Osteocyte (in vitro differentiated cells): ENCODE results near the gene ENG. TPM values are rescaled to one million over a fixed set of nuclear protein-coding genes. Genes with fewer than 3 reads are reported as not detected.
"Not testable (repeated sequence)": the region's sequence is repeated elsewhere in the genome, so short reads cannot be mapped to it uniquely, and the experiment has no call there.

Experiments
- DNase-seq: peaks from one replicate; pipeline ENCODE4 v3.0.0; 2021; ENCODE audit warnings: mixed read lengths; ENCODE audit not compliant: unreplicated experiment; ENCODE audit errors: extremely low spot score
- H3K27ac Mint-ChIP-seq: one replicate; pipeline ENCODE4 v1.8.0; 2021; ENCODE audit warnings: mild to moderate bottlenecking, mixed read lengths; ENCODE audit not compliant: unreplicated experiment
- H3K27me3 Mint-ChIP-seq: one replicate; pipeline ENCODE4 v1.8.0; 2021; ENCODE audit warnings: mixed read lengths; ENCODE audit not compliant: unreplicated experiment
- H3K36me3 Mint-ChIP-seq: one replicate; pipeline ENCODE4 v1.8.0; 2021; ENCODE audit warnings: mixed read lengths; ENCODE audit not compliant: unreplicated experiment
- H3K4me1 Mint-ChIP-seq: one replicate; pipeline ENCODE4 v1.8.0; 2021; ENCODE audit warnings: mixed read lengths; ENCODE audit not compliant: unreplicated experiment
- H3K4me3 Mint-ChIP-seq: one replicate; pipeline ENCODE4 v1.8.0; 2021; ENCODE audit warnings: mild to moderate bottlenecking, moderate library complexity, mixed read lengths; ENCODE audit not compliant: unreplicated experiment
- H3K9me3 Mint-ChIP-seq: one replicate; pipeline ENCODE4 v1.8.0; 2021; ENCODE audit warnings: mixed read lengths; ENCODE audit not compliant: unreplicated experiment
- total RNA-seq: library from RNA; stranded (reverse); gene quantifications from 2 replicates; pipeline ENCODE4 v1.2.1, GENCODE V29; 2021
- TF ChIP-seq, protein P1 (sequence below): fragments of 200-600 bp; sonication (generic); IDR thresholded peaks from 2 replicates; pipeline ENCODE4 v1.5.0; 2021; ENCODE audit warnings: antibody characterized with exemption, mild to moderate bottlenecking, moderate library complexity

ENG gene
- total RNA-seq, 1 donor from 2014 or later = 143 TPM

DNA sequence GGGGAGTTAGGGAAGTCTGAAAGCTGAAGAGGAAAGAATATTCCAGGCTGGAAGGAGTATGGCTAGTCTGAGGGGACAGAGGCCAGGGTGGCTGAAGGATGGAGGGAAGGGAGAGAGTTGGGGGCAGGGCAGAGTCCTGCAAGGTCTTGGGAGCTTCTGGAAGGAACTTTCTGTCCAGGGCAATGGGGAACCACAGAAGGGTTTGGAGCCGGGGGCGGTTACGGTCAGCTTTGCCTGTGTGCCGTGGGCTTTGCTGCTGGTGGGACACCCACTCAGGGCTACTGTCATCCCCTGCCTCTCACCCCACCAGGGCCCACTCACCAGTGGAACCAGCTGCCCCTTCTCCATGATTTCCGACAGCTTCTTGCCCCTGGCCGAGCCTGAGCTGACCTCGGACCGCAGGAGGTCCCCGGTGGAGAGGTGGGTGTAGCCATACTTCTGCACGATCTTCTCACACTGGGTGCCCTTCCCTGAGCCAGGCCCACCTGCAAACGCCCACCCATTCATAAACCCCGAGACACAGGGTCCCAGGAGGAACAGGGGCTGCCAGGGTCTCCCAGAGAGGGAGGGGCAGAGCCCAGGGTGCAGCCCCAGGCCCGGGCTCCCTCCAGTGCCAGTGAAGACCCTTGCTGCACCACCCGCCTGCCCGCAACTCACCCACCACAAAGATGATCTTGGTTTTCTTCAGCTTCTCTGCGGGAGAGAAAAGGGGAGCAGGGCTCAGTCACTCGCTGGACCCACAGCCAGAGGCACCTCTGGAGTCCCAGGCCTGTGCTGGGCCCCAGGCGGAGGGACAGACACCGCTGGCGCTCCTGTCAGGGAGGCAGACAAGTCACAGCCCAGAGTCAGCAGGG, 18.1 kb upstream of the ENG start:
- TF ChIP-seq, protein P1, sequence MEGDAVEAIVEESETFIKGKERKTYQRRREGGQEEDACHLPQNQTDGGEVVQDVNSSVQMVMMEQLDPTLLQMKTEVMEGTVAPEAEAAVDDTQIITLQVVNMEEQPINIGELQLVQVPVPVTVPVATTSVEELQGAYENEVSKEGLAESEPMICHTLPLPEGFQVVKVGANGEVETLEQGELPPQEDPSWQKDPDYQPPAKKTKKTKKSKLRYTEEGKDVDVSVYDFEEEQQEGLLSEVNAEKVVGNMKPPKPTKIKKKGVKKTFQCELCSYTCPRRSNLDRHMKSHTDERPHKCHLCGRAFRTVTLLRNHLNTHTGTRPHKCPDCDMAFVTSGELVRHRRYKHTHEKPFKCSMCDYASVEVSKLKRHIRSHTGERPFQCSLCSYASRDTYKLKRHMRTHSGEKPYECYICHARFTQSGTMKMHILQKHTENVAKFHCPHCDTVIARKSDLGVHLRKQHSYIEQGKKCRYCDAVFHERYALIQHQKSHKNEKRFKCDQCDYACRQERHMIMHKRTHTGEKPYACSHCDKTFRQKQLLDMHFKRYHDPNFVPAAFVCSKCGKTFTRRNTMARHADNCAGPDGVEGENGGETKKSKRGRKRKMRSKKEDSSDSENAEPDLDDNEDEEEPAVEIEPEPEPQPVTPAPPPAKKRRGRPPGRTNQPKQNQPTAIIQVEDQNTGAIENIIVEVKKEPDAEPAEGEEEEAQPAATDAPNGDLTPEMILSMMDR = no peak
- Mint-ChIP-seq H3K36me3 (peaks cover 15% of the 10 kb centered on the region), H3K4me1 (peaks cover 26% of the 10 kb centered on the region), H3K9me3 (no peaks in the 10 kb centered on the region), H3K4me3 (no peak overlapping the region), H3K27ac (no peak overlapping the region), H3K27me3 (no peaks in the 10 kb centered on the region)
- no peak for DNase-seq

DNA sequence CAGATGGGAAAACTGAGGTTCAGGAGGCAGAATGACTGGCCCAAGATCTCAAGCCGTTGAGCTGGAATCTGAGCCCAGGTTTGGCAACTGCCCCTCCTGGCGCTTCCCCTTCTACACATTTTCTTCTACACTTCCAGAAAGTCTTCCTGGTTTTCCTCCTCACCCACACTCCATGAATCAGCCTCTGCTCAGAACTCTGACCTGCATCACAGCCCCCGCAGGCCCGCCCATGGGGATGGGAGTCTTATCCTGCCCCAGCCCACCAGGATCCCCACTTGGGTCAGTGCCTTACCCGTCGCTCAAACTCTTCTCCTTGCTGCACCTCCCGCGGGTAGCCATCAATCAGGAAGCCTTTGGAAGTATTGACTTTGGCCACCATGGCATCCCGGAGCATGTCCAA, 17.1 kb upstream of the ENG start:
- H3K4me1 Mint-ChIP-seq = peaks cover 18% of the 10 kb centered on the region
- no peak for DNase-seq
- TF ChIP-seq, protein P1 = no peak
- H3K4me3 Mint-ChIP-seq = no peak overlapping the region
- no peak overlapping the region for H3K27ac Mint-ChIP-seq
- H3K9me3 Mint-ChIP-seq = no peaks in the 10 kb centered on the region
- no peaks in the 10 kb centered on the region for H3K27me3 Mint-ChIP-seq
- H3K36me3 Mint-ChIP-seq = peaks cover 21% of the 10 kb centered on the region

DNA sequence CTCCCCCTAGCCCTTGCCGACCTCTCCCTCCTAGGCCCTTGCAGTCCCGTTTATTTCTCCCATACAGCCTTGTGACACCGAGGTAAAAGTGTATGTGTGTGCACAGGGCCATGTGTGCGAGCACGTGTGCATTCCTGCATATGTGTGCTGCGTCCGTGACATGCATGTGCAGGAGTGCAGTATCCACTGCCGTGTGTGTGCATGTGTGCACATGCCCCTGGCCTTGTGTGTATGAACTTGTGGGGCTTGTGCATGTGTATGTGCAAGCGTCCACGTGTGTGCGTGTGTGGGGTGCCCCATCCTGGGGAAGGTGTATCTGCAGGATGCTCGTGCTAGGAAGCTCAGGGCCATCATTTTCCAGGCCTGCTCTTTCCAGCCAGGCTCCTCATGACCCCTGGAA, 16.4 kb upstream of the ENG start:
- DNase-seq = no peak
- no peaks in the 10 kb centered on the region for H3K9me3 Mint-ChIP-seq
- peaks cover 21% of the 10 kb centered on the region for H3K36me3 Mint-ChIP-seq
- TF ChIP-seq, protein P1 = no peak
- H3K4me1 Mint-ChIP-seq = peaks cover 15% of the 10 kb centered on the region
- no peak overlapping the region for H3K4me3 Mint-ChIP-seq
- no peaks in the 10 kb centered on the region for H3K27me3 Mint-ChIP-seq
- no peak overlapping the region for H3K27ac Mint-ChIP-seq

DNA sequence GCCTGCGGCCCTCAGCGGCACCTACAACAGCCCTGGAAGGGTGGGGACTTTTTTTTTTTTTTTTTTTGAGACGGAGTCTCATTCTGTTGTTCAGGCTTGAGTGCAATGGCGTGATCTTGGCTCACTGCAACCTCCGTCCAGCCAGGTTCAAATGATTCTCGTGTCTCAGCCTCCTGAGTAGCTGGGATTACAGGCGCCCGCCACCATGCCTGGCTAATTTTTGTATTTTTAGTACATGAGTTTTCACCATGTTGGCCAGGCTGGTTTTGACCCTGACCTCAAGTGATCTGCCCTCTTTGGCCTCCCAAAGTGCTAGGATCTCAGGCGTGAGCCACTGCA, 15.7 kb upstream of the ENG start:
- H3K27ac Mint-ChIP-seq, H3K4me3 Mint-ChIP-seq, H3K9me3 Mint-ChIP-seq, DNase-seq, H3K4me1 Mint-ChIP-seq, H3K27me3 Mint-ChIP-seq: not testable (repeated sequence)
- TF ChIP-seq, protein P1 = peak; percentile 21
- H3K36me3 Mint-ChIP-seq = peaks cover 21% of the 10 kb centered on the region

DNA sequence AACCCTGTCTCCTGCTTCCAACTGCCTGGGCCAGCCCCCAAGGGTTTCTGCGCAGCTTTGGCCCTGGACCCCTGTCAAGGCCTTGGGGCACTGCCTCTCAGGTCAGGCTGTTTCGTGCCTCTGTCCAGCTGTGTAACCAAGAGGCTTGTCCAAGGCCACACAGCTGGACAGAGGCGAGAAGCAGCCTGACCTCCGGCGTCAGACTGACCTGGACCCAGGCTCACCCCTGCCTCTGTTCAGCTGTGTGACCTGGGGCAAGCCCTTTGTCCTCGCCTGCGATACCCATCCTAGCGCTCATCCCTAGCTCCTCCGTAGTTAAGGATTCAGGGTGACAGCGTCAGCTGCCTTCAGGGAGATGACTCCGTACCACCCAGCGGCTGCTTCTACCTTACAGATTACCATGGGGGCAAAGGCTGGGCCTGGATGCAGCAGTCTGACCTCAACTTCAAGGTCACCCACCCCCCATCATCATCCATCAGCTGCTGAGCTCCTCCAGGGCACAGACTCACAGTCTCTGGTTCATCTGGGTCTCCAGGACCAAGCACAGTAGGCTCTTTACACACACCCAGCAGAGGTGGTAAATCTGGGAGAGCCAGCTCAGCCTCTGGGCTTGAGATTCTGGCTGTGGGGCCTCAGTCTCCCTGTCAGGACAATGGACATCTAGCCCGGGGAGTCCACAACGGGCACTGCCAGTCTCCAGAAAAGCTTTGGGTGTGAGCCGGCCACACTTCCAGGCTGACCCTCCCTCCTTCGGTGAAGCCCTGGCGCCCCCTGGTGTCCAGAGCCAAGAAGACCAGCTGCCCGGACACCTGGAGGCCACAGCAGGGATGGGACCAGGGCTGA, 15.1 kb upstream of the ENG start:
- Mint-ChIP-seq H3K4me3 (no peak overlapping the region), H3K36me3 (peaks cover 21% of the 10 kb centered on the region), H3K4me1 (peaks cover 5% of the 10 kb centered on the region), H3K27me3 (no peaks in the 10 kb centered on the region), H3K27ac (peak overlapping the region; percentile 18), H3K9me3 (no peaks in the 10 kb centered on the region)
- peak; percentile 96 for DNase-seq
- TF ChIP-seq, protein P1 = peak; percentile 89
